Motor neuron (in vitro differentiated cells): ENCODE measurements around the gene CIB1. TPM values are rescaled to one million over a fixed set of nuclear protein-coding genes. Genes with fewer than 3 reads are reported as not detected.

ENCODE experiments used
- ATAC-seq, 8 experiments: fragments of 200-7000 bp; cut with Tn5 transposase; replicated peaks in 6 of 8; 2 replicates each; pipeline ENCODE4 v1.8.0; 2021; ENCODE audit warnings: mild to moderate bottlenecking in 8 of 8, moderate library complexity in 8 of 8
- H3K27ac ChIP-seq, 2 donors: fragments of 250-450 bp; sonication (Bioruptor Pico); 2 replicates each; pipeline ENCODE4 v1.9.0; 2021; ENCODE audit warnings: antibody characterized with exemption in 2 of 2, mild to moderate bottlenecking in 2 of 2, moderate library complexity in 1 of 2
- H3K4me1 ChIP-seq, 2 donors: fragments of 250-450 bp; sonication (Bioruptor Pico); replicated peaks in 1 of 2; 2 replicates each; pipeline ENCODE4 v1.6.1; 2021; ENCODE audit warnings: antibody characterized with exemption in 2 of 2, mild to moderate bottlenecking in 2 of 2, moderate library complexity in 1 of 2
- H3K4me3 ChIP-seq, 5 donors: fragments of 250-450 bp; sonication (Bioruptor Pico); 2 replicates each; pipeline ENCODE4 v1.9.0; 2021; ENCODE audit warnings: antibody characterized with exemption in 5 of 5, mild to moderate bottlenecking in 5 of 5, moderate library complexity in 4 of 5
- WGBS, 10 experiments: fragments of 450-650 bp; shearing (Covaris generic); methylation state at CpG; one replicate each; pipeline ENCODE4 v1.0.0; 2022; 5-methylcytosine and 5-hydroxymethylcytosine counted together
- in situ Hi-C, 9 experiments: fragments of 400-800 bp; cut with MboI; loops; one replicate each; pipeline ENCODE4 v1.15.0; 2021; ENCODE audit warnings: low sequenced_read_pairs in 9 of 9, low pct_unique_long_range_greater_than_20kb in 2 of 9; ENCODE audit not compliant: unreplicated experiment in 9 of 9
- total RNA-seq, 8 experiments: library from RNA; unstranded; fragments of 300-600 nt; gene quantifications; 2 replicates each; pipeline versions ENCODE4 v1.2.3 to v1.2.4, GENCODE V29; 2022

CIB1 gene
- total RNA-seq, 8 experiments from 2014 or later = 12.6 to 61.8 (median 38.8) TPM

- H3K27ac ChIP-seq = no peak overlapping the region
- H3K4me3 ChIP-seq = no peak overlapping the region
- ATAC-seq = peak; percentile 70 to 92 (median 80)
- no peaks in the 10 kb centered on the region for H3K4me1 ChIP-seq
- in situ Hi-C loops = loop anchor here in 1 of 9 experiments (10.0 kb wide), 1 partner anchor 57 kb away; no protein-coding TSS in a partner anchor
- 20 to 100% (median 71%) methylated on average over 2 to 11 of the region's 14 CpGs; no CpG with 5 or more reads in 2 of the 10 experiments for WGBS, 10 experiments
Measured at GRCh38 chr15:90221246-90221900, 12.4 kb downstream of the CIB1 start.

- 33 to 96% (median 79%) methylated on average over 1 to 6 of the region's 17 CpGs; no CpG with 5 or more reads in 4 of the 10 experiments for WGBS, 10 experiments
- H3K4me3 ChIP-seq = no peak overlapping the region
- H3K4me1 ChIP-seq = no peaks in the 10 kb centered on the region
- H3K27ac ChIP-seq = no peak overlapping the region
- peak; percentile 22 to 84 (median 62) for ATAC-seq
- in situ Hi-C loops = loop anchor here in 1 of 9 experiments (10.0 kb wide), 1 partner anchor 55 kb away; no protein-coding TSS in a partner anchor
Measured at GRCh38 chr15:90219421-90220141, 14.2 kb downstream of the CIB1 start.

- Histone ChIP-seq H3K4me1 (no peaks in the 10 kb centered on the region), H3K27ac (no peak overlapping the region), H3K4me3 (no peak overlapping the region)
- no peak for ATAC-seq
- in situ Hi-C loops = no loop called here
- WGBS, 10 experiments = 67 to 89% (median 77%) methylated on average over 1 to 7 of the region's 9 CpGs; no CpG with 5 or more reads in 6 of the 10 experiments
Measured at GRCh38 chr15:90217671-90218394, 15.9 kb downstream of the CIB1 start.

GRCh38 chr15:90214553-90215196, 19.1 kb downstream of the CIB1 start:
- H3K4me1 ChIP-seq = peaks cover 0 to 5% of the 10 kb centered on the region in 2 donors
- no peak overlapping the region for H3K27ac ChIP-seq
- 54 to 100% (median 82%) methylated on average over 2 to 7 of the region's 8 CpGs; no CpG with 5 or more reads in 3 of the 10 experiments for WGBS, 10 experiments
- H3K4me3 ChIP-seq = no peak overlapping the region
- in situ Hi-C loops = no loop called here
- peak in 2 of 8 experiments; percentile 9 to 58 for ATAC-seq

- no peak for ATAC-seq
- no peak overlapping the region for H3K27ac ChIP-seq
- peaks cover 0 to 5% of the 10 kb centered on the region in 2 donors for H3K4me1 ChIP-seq
- no peak overlapping the region for H3K4me3 ChIP-seq
- 80 to 100% (median 94%) methylated on average over 1 to 6 of the region's 11 CpGs; no CpG with 5 or more reads in 4 of the 10 experiments for WGBS, 10 experiments
- in situ Hi-C loops = no loop called here
Measured at GRCh38 chr15:90213818-90214204, 19.9 kb downstream of the CIB1 start.

GRCh38 chr15:90213122-90213817, 20.5 kb downstream of the CIB1 start:
- no peak overlapping the region for H3K4me3 ChIP-seq
- peaks cover 0 to 5% of the 10 kb centered on the region in 2 donors for H3K4me1 ChIP-seq
- 50 to 96% (median 91%) methylated on average over 3 to 8 of the region's 12 CpGs; no CpG with 5 or more reads in 4 of the 10 experiments for WGBS, 10 experiments
- no peak overlapping the region for H3K27ac ChIP-seq
- ATAC-seq = no peak
- in situ Hi-C loops = no loop called here

GRCh38 chr15:90212221-90213098, 21.3 kb downstream of the CIB1 start:
- no peak overlapping the region for H3K27ac ChIP-seq

GRCh38 chr15:90211440-90212143, 22.1 kb downstream of the CIB1 start:
- Histone ChIP-seq H3K27ac (peak overlapping the region in 1 of 2 donors; percentile 63), H3K4me3 (no peak overlapping the region), H3K4me1 (peaks cover 0 to 5% of the 10 kb centered on the region in 2 donors)
- ATAC-seq = peak; percentile 91 to 98 (median 96)
- 47 to 100% (median 77%) methylated on average over 1 to 9 of the region's 13 CpGs; no CpG with 5 or more reads in 4 of the 10 experiments for WGBS, 10 experiments
- in situ Hi-C loops = no loop called here

More at GRCh38 chr15:90212221-90213098, 21.3 kb downstream of the CIB1 start:
- in situ Hi-C loops = no loop called here
- Histone ChIP-seq H3K4me1 (peaks cover 0 to 5% of the 10 kb centered on the region in 2 donors), H3K4me3 (no peak overlapping the region)
- peak in 2 of 8 experiments; percentile 29 to 42 for ATAC-seq
- WGBS, 10 experiments = 60 to 100% (median 80%) methylated on average over 1 to 9 of the region's 35 CpGs; no CpG with 5 or more reads in 3 of the 10 experiments

- H3K27ac ChIP-seq = peak overlapping the region in 1 of 2 donors; percentile 63
- WGBS, 10 experiments = 52 to 100% (median 96%) methylated on average over 1 to 7 of the region's 9 CpGs; no CpG with 5 or more reads in 3 of the 10 experiments
- H3K4me3 ChIP-seq = no peak overlapping the region
- in situ Hi-C loops = no loop called here
- peaks cover 0 to 5% of the 10 kb centered on the region in 2 donors for H3K4me1 ChIP-seq
- ATAC-seq = no peak
Measured at GRCh38 chr15:90211009-90211408, 22.7 kb downstream of the CIB1 start.

- WGBS, 10 experiments = 60 to 100% (median 90%) methylated on average over 1 to 7 of the region's 8 CpGs; no CpG with 5 or more reads in 2 of the 10 experiments
- Histone ChIP-seq H3K4me1 (peaks cover 0 to 5% of the 10 kb centered on the region in 2 donors), H3K4me3 (no peak overlapping the region), H3K27ac (no peak overlapping the region)
- in situ Hi-C loops = no loop called here
- no peak for ATAC-seq
Measured at GRCh38 chr15:90210593-90210992, 23.1 kb downstream of the CIB1 start.

GRCh38 chr15:90209591-90209990, 24.1 kb downstream of the CIB1 start:
- 69 to 100% (median 84%) methylated on average over 1 to 7 of the region's 9 CpGs; no CpG with 5 or more reads in 4 of the 10 experiments for WGBS, 10 experiments
- Histone ChIP-seq H3K27ac (no peak overlapping the region), H3K4me3 (no peak overlapping the region), H3K4me1 (peaks cover 0 to 5% of the 10 kb centered on the region in 2 donors)
- in situ Hi-C loops = no loop called here
- ATAC-seq = no peak
